Neural cell (in vitro differentiated cells): ENCODE measurements around the gene PDE8B. TPM values are rescaled to one million over a fixed set of nuclear protein-coding genes. Genes with fewer than 3 reads are reported as not detected.

Source experiments
- H2AFZ ChIP-seq: fragments of 200-600, 300-800 bp; sonication (generic), shearing (Covaris generic); 2 replicates; pipeline ENCODE4 v1.6.0; 2014; ENCODE audit warnings: low read depth, mild to moderate bottlenecking, antibody characterized with exemption, low read length, moderate library complexity
- H3F3A ChIP-seq: fragments of 200-600 bp; shearing (Covaris generic); 2 replicates; pipeline ENCODE4 v1.6.1; 2016; ENCODE audit warnings: mild to moderate bottlenecking, moderate library complexity, mixed read lengths, antibody characterized with exemption, low read length; ENCODE audit not compliant: insufficient read depth, poor library complexity, severe bottlenecking
- H3K27ac ChIP-seq: fragments of 200-600, 300-800 bp; sonication (generic), shearing (Covaris generic); 2 replicates; pipeline ENCODE4 v1.5.1; 2014; ENCODE audit warnings: mild to moderate bottlenecking, low read length, moderate library complexity
- H3K27me3 ChIP-seq: fragments of 300-800, 200-600 bp; sonication (generic), shearing (Covaris generic); 2 replicates; pipeline ENCODE4 v1.6.0; 2014; ENCODE audit warnings: mild to moderate bottlenecking, low read depth, low read length, moderate library complexity; ENCODE audit not compliant: insufficient read depth
- H3K36me3 ChIP-seq: fragments of 300-800, 200-600 bp; sonication (generic), shearing (Covaris generic); 2 replicates; pipeline ENCODE4 v1.5.1; 2014; ENCODE audit warnings: mild to moderate bottlenecking, antibody characterized with exemption, low read length, moderate library complexity; ENCODE audit not compliant: insufficient read depth
- H3K4me2 ChIP-seq: fragments of 300-800, 200-600 bp; sonication (generic), shearing (Covaris generic); 2 replicates; pipeline ENCODE4 v1.6.0; 2014; ENCODE audit warnings: mild to moderate bottlenecking, low read length
- H3K4me3 ChIP-seq: fragments of 300-800, 200-600 bp; sonication (generic), shearing (Covaris generic); 2 replicates; pipeline ENCODE4 v1.5.1; 2014; ENCODE audit warnings: mild to moderate bottlenecking, low read length, moderate library complexity
- H3K79me2 ChIP-seq: fragments of 200-600 bp; shearing (Covaris generic); replicated peaks from 2 replicates; pipeline ENCODE4 v1.6.0; 2014; ENCODE audit warnings: mild to moderate bottlenecking, low read length, moderate library complexity; ENCODE audit not compliant: insufficient read depth
- H3K9ac ChIP-seq: fragments of 300-800, 200-600 bp; sonication (generic), shearing (Covaris generic); 2 replicates; pipeline ENCODE4 v1.6.1; 2016; ENCODE audit warnings: mild to moderate bottlenecking, low read length, mixed read lengths
- H3K9me2 ChIP-seq: fragments of 200-600 bp; shearing (Covaris generic); 2 replicates; pipeline ENCODE4 v1.6.1; 2016; ENCODE audit warnings: mild to moderate bottlenecking, low read length, mixed read lengths; ENCODE audit not compliant: insufficient read depth
- H3K9me3 ChIP-seq: fragments of 200-600, 300-800 bp; sonication (generic), shearing (Covaris generic); 2 replicates; pipeline ENCODE4 v1.6.1; 2016; ENCODE audit warnings: mild to moderate bottlenecking, mixed run types, low read length, moderate library complexity, mixed read lengths
- H4K20me1 ChIP-seq: fragments of 200-600 bp; shearing (Covaris generic); 2 replicates; pipeline ENCODE4 v1.6.1; 2016; ENCODE audit warnings: mild to moderate bottlenecking, mixed run types; ENCODE audit not compliant: insufficient read depth
- CTCF ChIP-seq: fragments of 450-650 bp; IDR thresholded peaks from 2 replicates; pipeline ENCODE4 v1.5.1; 2014; ENCODE audit warnings: antibody characterized with exemption, mild to moderate bottlenecking, moderate library complexity; ENCODE audit not compliant: poor library complexity, severe bottlenecking
- EP300 ChIP-seq: fragments of 450-650 bp; conservative IDR thresholded peaks from 2 replicates; pipeline ENCODE4 v1.6.1; 2014; ENCODE audit warnings: antibody characterized with exemption, mild to moderate bottlenecking, moderate library complexity; ENCODE audit not compliant: poor library complexity, severe bottlenecking
- EZH2 ChIP-seq: fragments of 200-600, 300-800 bp; shearing (Covaris generic), sonication (generic); IDR thresholded peaks from 2 replicates; pipeline ENCODE4 v1.6.1; 2014; ENCODE audit warnings: antibody characterized with exemption, low read length, borderline replicate concordance, mild to moderate bottlenecking; ENCODE audit not compliant: insufficient read depth, poor library complexity, severe bottlenecking
- MXI1 ChIP-seq: fragments of 450-650 bp; conservative IDR thresholded peaks from 2 replicates; pipeline ENCODE4 v1.6.1; 2014; ENCODE audit warnings: antibody characterized with exemption, mild to moderate bottlenecking; ENCODE audit not compliant: poor library complexity, severe bottlenecking
- POLR2AphosphoS5 ChIP-seq: IDR thresholded peaks from 2 replicates; pipeline ENCODE4 v1.6.1; 2012
- RAD21 ChIP-seq: fragments of 450-650 bp; conservative IDR thresholded peaks from 2 replicates; pipeline ENCODE4 v1.6.1; 2014; ENCODE audit warnings: antibody characterized with exemption, mild to moderate bottlenecking, moderate library complexity
- REST ChIP-seq: IDR thresholded peaks from 2 replicates; pipeline ENCODE4 v1.6.1; 2012; ENCODE audit warnings: borderline replicate concordance
- SMC3 ChIP-seq: fragments of 450-650 bp; conservative IDR thresholded peaks from 2 replicates; pipeline ENCODE4 v1.6.1; 2014; ENCODE audit warnings: antibody characterized with exemption, mild to moderate bottlenecking, moderate library complexity; ENCODE audit not compliant: poor library complexity
- TAF1 ChIP-seq: IDR thresholded peaks from 2 replicates; pipeline ENCODE4 v1.6.1; 2012; ENCODE audit warnings: low read depth
- polyA plus RNA-seq: library from polyadenylated mRNA; depleted of rRNA; stranded (reverse); fragments of >200 nt; gene quantifications from 2 replicates; pipeline ENCODE4 v1.2.3, GENCODE V29; 2014

Gene PDE8B
- polyA plus RNA-seq, 1 donor from 2014 or later = 0.22 TPM

DNA sequence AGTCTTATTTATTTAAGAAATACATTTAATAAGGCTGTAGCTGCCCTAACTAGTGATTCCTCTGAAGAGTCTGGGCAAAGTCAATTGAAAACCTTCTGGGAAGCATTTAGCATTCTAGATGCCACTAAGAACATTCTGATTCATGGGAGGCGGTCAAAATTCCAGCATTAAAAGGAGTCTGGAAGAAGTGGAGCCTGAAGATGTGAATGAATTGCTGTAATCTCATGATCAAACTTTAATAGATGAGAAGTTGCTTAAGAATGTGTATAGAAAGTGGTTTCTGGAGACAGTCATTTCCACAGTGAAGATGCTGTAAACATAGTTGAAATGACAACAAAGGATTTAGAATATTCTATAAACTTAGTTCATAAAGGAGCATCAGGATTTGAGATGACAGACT, 220.2 kb downstream of the PDE8B start:
- TF ChIP-seq SMC3 (no peak), POLR2AphosphoS5 (no peak), RAD21 (no peak), EZH2 (no peak), EP300 (no peak), MXI1 (no peak), TAF1 (no peak), REST (no peak), CTCF (no peak)
- Histone ChIP-seq H3K27ac (no peak overlapping the region), H3K4me2 (no peak overlapping the region)

GRCh38 chr5:77431286-77431685, 220.8 kb downstream of the PDE8B start:
- Histone ChIP-seq H2AFZ (no peak overlapping the region), H3K27ac (no peak overlapping the region), H3K9ac (no peak overlapping the region), H3K36me3 (no peaks in the 10 kb centered on the region), H3K9me2 (no peaks in the 10 kb centered on the region), H3F3A (no peaks in the 10 kb centered on the region), H3K9me3 (no peaks in the 10 kb centered on the region), H3K4me3 (no peak overlapping the region), H3K4me2 (no peak overlapping the region), H3K79me2 (no peaks in the 10 kb centered on the region), H3K27me3 (no peaks in the 10 kb centered on the region), H4K20me1 (no peaks in the 10 kb centered on the region)
- no peak for TF ChIP-seq CTCF
- TF ChIP-seq MXI1 = no peak
- no peak for TF ChIP-seq RAD21

More for the DNA sequence above, 220.2 kb downstream of the PDE8B start:
- no peaks in the 10 kb centered on the region for H3K27me3 ChIP-seq
- no peaks in the 10 kb centered on the region for H3K36me3 ChIP-seq
- H2AFZ ChIP-seq = no peak overlapping the region
- H3K4me3 ChIP-seq = no peak overlapping the region
- no peaks in the 10 kb centered on the region for H3K9me3 ChIP-seq
- no peaks in the 10 kb centered on the region for H3K79me2 ChIP-seq
- H3K9ac ChIP-seq = no peak overlapping the region
- no peaks in the 10 kb centered on the region for H3F3A ChIP-seq
- H4K20me1 ChIP-seq = no peaks in the 10 kb centered on the region
- no peaks in the 10 kb centered on the region for H3K9me2 ChIP-seq
